ELF-1 (cell line): ENCODE results near the gene TRAPPC5.

ENCODE experiments used
- DNase-seq: peaks from one replicate; pipeline ENCODE4 v3.0.0-alpha.2; 2016; ENCODE audit warnings: low read depth, low spot score

Gene TRAPPC5

GRCh38 chr19:7645656-7646425 lies 34.8 kb upstream of the TRAPPC5 start:
- DNase-seq, result no peak

- DNase-seq, result no peak
These were observed 34.3 kb upstream of the TRAPPC5 start for GRCh38 chr19:7646426-7646700.

- no peak for DNase-seq
These were observed 33.5 kb upstream of the TRAPPC5 start for GRCh38 chr19:7647156-7647555.

- no peak for DNase-seq
These were observed 32.2 kb upstream of the TRAPPC5 start for GRCh38 chr19:7648265-7649014.

- DNase-seq, result no peak
These were observed 30.5 kb upstream of the TRAPPC5 start for GRCh38 chr19:7650148-7650547.

- DNase-seq, result peak; percentile 92
These were observed 28.5 kb upstream of the TRAPPC5 start for GRCh38 chr19:7652061-7652641.

- DNase-seq, result no peak
These were observed 26.2 kb upstream of the TRAPPC5 start for GRCh38 chr19:7654401-7654800.

- DNase-seq, result no peak
These were observed 25.1 kb upstream of the TRAPPC5 start for GRCh38 chr19:7655581-7655980.

- DNase-seq, result no peak
These were observed 23.4 kb upstream of the TRAPPC5 start for GRCh38 chr19:7657131-7657751.

- no peak for DNase-seq
These were observed 22.4 kb upstream of the TRAPPC5 start for GRCh38 chr19:7658219-7658686.

- DNase-seq, result no peak
These were observed 18.7 kb upstream of the TRAPPC5 start for GRCh38 chr19:7661744-7662538.

- no peak for DNase-seq
These were observed 18.0 kb upstream of the TRAPPC5 start for GRCh38 chr19:7662657-7663056.

GRCh38 chr19:7663706-7664105 lies 16.9 kb upstream of the TRAPPC5 start:
- no peak for DNase-seq

GRCh38 chr19:7665076-7665475 lies 15.6 kb upstream of the TRAPPC5 start:
- DNase-seq, result no peak

GRCh38 chr19:7668842-7669241 lies 11.8 kb upstream of the TRAPPC5 start, which contains the start of gene RETN:
Gene RETN (plus strand): TSS chr19:7669049. CDS start chr19:7669327, 278 bp downstream.
- no peak for DNase-seq

- no peak for DNase-seq
These were observed 11.0 kb upstream of the TRAPPC5 start for GRCh38 chr19:7669641-7670040.

GRCh38 chr19:7670150-7670783 lies 10.4 kb upstream of the TRAPPC5 start:
- no peak for DNase-seq

GRCh38 chr19:7670790-7671189 lies 9.8 kb upstream of the TRAPPC5 start:
- DNase-seq, result no peak

- no peak for DNase-seq
These were observed 8.1 kb upstream of the TRAPPC5 start for GRCh38 chr19:7672522-7672921.

- peak; percentile 76 for DNase-seq
These were observed 6.3 kb upstream of the TRAPPC5 start for GRCh38 chr19:7674010-7675005.
